HG03571 (cell line): ENCODE measurements around the gene AOPEP.
"Not testable (repeated sequence)": the region's sequence is repeated elsewhere in the genome, so short reads cannot be mapped to it uniquely, and the experiment has no call there.

Source experiments
- ATAC-seq: cut with Tn5 transposase; IDR thresholded peaks from one replicate; pipeline ENCODE4 v1.9.1; 2021; ENCODE audit not compliant: unreplicated experiment

The AOPEP gene

GRCh38 chr9:94812343-94812742 is 85.8 kb downstream of the AOPEP start:
- no peak for ATAC-seq

- ATAC-seq: no peak
Observed at GRCh38 chr9:94813379-94813778, 86.9 kb downstream of the AOPEP start.

DNA sequence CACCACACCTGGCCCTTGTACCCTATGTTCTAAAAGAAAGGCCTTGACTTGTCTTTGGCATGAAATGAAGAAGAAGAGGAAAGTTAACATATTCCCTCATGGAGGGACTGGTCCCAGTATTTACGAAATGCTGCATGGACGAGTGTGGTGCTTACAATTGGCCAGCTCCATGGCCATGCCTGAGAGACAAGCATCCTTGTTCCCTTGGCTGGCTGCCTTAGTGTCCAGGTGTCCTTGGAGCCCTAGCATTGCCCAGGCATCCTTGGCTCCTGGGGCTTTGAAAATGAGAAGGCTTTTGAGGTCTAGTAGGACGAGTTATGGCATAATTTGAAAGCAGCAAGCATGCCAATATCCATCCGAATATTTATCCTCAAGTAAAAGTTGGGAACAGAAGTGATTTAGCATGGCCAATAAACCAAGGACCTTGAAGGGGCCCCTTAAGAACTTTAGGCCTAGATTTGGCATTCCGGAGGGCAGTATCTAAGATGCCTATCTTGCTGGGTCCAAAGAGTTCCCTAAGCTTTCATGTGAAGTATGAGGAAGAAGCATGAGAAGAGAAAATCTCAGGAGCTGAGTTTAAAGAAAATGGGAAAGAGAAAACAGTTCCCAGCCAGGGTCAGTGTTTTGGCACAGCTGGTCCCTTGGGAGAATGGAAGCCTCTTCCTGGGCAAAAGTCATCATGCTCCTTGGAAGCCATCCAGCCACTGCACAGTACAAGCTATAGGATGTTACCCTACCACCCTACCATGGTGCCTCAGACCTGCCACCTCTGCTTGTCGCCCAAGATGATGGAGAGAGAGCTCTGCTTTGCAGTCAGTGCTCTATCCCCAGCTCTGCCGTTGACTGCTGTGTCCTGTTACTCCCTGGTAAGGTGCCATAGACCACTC is 91.0 kb downstream of the AOPEP start:
- ATAC-seq: no peak

DNA sequence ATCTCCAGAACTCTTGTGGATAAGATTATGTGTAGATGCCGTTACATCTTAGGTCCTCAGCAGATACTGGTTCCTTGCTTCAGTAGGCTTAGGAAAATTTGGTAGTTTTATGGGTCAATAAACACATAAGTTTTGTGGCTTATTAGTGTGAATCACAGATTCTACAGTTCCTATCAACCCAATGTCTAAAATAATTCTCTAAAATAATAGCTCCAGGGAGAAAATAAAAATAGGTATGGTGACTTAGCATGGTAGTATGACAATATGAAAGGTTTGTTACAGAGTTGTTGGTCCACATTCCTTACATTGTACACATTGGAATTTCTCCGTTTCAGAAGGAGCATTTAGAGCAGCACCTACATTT is 91.7 kb downstream of the AOPEP start:
- ATAC-seq: no peak

DNA sequence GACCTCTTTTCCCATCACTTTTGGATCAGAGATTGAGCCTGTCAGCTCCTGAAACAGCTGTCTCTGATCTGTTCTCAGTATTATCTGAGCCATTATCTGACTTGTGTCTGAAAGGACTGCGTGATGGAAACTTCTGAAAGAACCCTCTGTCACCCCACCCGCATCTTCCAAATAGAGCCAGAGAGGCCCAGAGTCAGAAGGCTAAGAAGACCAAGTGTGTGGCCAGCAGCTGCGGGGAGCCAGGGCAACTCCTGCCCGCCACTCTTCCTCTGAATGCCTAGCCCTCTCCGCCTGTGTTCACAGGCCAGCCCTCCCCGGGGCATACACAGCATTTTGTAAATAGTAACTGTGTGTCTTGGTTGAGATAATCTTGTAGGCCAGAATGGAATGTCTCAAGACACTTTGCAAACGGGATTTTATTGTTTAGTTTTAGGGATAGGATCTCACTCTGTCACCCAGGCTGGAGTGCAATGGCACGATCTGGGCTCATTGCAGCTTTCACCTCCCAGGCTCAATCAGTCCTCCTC is 92.7 kb downstream of the AOPEP start:
- no peak for ATAC-seq

GRCh38 chr9:94821098-94821887 is 94.8 kb downstream of the AOPEP start:
- no peak for ATAC-seq

GRCh38 chr9:94822273-94822672 is 95.8 kb downstream of the AOPEP start:
- no peak for ATAC-seq

DNA sequence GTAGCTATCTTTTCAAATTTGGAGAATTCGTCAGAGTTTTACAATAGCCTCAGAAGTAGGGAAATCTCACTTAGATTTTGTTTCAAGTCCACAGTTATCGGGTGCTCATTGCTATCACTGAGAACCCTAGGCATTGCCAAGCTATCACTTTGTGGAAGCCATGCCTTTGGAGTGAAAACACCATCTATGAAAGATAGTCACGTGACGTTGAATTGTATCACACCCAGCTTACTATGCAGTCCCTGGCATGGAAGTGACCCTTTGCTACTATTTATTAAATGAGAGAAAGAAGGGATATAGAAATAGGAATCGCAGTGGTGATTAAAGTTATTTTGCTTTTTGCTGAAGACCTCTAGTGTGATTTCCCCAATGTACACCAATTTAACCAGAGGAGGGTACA is 97.2 kb downstream of the AOPEP start:
- no peak for ATAC-seq

- no peak for ATAC-seq
Observed at GRCh38 chr9:94824411-94824810, 97.9 kb downstream of the AOPEP start.

DNA sequence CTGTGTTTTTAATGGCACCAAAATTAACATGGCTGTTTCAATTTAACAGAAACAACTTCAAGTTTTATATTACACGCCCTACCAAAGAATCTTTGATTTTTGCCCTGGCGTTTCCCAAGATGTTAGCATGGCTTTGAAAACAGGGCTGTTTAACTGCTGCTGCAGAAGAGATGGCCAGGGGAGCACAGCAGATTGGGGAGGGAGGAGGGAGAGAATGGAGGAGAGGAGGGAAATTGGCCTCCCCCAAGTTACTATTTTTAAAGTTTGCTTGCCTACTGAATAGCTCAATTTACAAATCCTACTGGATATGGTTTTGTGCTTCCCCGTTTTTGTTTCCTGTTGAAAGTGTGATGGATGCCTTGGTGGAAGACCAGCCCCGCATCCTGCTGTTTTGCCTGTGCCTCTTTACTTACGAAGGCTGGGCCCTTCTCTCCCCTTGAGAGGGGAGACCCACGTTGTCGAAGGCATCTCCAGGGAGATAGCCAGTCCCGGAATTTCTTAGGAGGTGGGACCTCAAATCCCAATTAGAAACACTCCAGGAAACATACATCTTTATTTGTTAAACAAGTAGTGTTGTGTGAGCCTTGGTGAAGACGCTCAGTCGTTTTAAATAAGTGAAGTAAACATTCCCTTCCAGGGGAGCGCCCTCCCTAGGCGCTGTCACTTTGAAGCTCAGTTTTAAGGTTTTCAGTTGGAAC is 98.6 kb downstream of the AOPEP start:
- ATAC-seq: no peak

- no peak for ATAC-seq
Observed at GRCh38 chr9:94825611-94825958, 99.1 kb downstream of the AOPEP start.

DNA sequence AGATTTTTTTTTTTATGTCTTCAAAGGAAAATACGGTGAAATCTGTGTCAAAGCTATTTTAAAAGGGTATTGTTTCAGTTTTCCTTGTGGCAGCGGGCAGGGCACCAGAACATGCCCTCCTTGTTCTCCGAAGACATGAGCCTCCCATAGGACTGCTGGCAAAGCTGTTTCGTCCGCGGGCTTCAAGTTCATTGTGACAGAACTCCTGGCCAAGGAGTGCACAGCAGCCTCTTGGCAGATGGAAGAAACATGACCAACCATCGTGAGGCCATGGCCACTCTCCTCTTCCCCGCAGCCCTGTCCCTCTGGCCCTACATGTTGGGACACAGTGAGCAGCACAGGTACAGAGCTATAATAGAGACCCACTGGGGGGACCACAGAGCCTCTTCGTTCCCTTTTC is 99.5 kb downstream of the AOPEP start:
- ATAC-seq: no peak

DNA sequence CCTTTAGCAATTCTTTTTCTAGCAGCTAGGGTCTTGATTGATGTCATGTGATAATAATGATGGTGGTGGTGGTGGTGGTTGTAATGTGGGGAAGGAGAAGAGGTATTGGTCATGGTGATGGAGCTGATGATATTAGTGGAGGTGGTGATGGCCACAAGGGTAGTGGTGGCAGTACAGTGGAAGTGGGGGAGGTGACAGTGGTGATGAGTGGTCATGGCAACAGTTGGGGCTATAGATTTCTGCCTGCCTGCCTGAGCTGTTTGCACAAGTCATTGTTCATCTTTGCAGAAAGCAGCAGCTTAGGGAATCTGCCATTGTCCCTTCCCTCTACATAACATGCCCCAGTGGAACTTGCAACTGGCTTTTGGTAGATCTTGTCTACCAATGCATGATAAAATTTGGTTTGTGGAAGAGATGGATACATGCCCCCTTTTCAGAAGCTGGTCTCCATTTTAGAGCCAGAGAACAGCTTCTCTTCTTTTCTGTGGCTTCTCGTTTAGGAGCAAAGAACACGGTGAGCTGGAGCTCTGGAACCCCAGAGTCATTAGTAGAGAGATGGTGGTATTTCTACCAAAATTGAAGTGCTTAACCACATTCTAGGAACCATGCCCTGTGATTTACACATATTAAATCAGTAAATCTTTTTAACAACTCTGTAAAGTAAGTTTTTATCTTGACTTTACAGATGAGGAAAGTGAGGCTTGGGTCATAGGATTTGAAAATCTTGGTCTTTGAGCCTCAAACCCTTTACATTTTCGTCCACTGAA is 100.3 kb downstream of the AOPEP start:
- ATAC-seq: no peak

DNA sequence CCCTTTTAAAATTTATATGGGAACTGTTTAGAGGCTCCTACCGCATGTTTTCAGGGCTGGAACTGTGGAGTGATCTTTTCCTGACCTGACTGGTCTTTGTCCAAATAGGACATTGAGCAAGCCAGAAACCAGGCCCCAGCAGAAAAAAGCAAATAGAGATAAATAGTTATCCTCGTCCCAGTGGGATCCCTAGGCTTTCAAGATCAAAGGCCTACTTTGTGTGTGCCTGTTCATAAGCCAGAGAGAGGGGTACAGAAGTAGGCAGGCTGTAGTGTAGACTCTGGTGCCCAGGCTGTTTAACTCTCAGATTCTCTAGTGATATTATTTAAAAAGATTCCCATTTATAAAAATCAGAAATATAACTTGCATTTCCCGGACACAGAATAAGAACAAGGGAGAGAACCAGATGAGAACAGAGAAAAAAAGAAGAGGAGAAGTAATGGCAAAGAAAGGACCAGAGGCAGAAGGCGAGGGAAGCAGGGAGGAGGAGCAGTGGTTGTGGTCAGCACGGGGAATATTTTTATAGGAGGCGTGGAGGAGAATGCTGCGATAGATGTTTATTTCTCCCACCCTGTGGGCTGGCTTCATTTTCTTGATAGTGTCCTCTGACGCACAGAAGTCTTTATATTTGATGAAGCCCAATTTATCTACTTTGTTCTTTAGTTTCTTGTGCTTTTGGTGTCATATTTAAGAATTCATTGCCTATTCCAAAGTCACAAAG is 101.2 kb downstream of the AOPEP start:
- ATAC-seq: no peak

- ATAC-seq: no peak
Observed at GRCh38 chr9:94829380-94830070, 103.0 kb downstream of the AOPEP start.

- ATAC-seq: not testable (repeated sequence)
Observed at GRCh38 chr9:94830071-94830604, 103.6 kb downstream of the AOPEP start.

DNA sequence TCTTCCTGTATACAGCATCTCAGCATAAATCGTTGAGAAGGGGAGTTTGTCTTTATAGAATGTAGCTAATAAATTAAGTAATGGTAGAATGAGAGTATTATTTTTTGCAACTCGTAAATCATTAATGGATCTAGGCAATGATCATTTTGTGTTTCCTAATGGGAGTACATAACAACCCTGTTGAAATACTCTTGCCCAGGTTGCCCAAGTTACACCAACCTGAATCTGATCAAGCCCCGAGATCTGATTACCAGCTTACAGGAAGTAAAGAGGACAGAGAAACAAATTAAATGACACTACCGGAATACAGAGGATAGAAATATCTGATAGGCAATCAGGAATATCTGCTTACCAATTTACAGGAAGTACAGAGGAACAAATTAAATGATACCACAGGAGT is 107.3 kb downstream of the AOPEP start:
- ATAC-seq: no peak

- no peak for ATAC-seq
Observed at GRCh38 chr9:94837404-94837803, 110.9 kb downstream of the AOPEP start.

GRCh38 chr9:94839398-94839797 is 112.9 kb downstream of the AOPEP start:
- no peak for ATAC-seq
